Lower leg skin (tissue), 4 donors: ENCODE measurements around the gene PRF1. TPM values are rescaled to one million over a fixed set of nuclear protein-coding genes. Genes with fewer than 3 reads are reported as not detected.
"Not testable (repeated sequence)": the region's sequence is repeated elsewhere in the genome, so short reads cannot be mapped to it uniquely, and the experiment has no call there.

Experiments used
- DNase-seq, 2 donors: peaks; one replicate each; pipeline ENCODE4 v3.0.0-alpha.2; 2019; ENCODE audit warnings: low spot score in 2 of 2
- H3K4me3 ChIP-seq: fragments of 200-600 bp; sonication (generic); 2 replicates; pipeline ENCODE4 v1.5.1; 2017; ENCODE audit warnings: mild to moderate bottlenecking, low read depth; ENCODE audit not compliant: poor library complexity, severe bottlenecking
- CTCF ChIP-seq, 3 donors: fragments of 450-650 bp; IDR thresholded peaks; one replicate each; pipeline ENCODE4 v1.5.1; 2016; ENCODE audit warnings: antibody characterized with exemption in 3 of 3, mild to moderate bottlenecking in 3 of 3, moderate library complexity in 2 of 3
- POLR2A ChIP-seq, 2 donors: fragments of 450-650 bp; IDR thresholded peaks; one replicate each; pipeline ENCODE4 v1.6.1; 2016 to 2017; ENCODE audit warnings: antibody characterized with exemption in 2 of 2, mild to moderate bottlenecking in 1 of 2, moderate library complexity in 1 of 2
- WGBS, 2 donors: methylation state at CpG; one replicate each; pipeline ENCODE4 v1.1.5; 2018; 5-methylcytosine and 5-hydroxymethylcytosine counted together
- intact Hi-C: fragments of 100-400 bp; cut with DNase I; formaldehyde crosslinking; loops from one replicate; pipeline ENCODE4 v1.15.0; 2023; ENCODE audit warnings: low total_unique reads
- total RNA-seq, 4 donors: library from RNA; depleted of rRNA; stranded (reverse); fragments of >200 nt; gene quantifications; one replicate each; pipeline ENCODE4 v1.1.0, GENCODE V29; 2016

Gene PRF1
- total RNA-seq, 4 donors from 2014 or later: 0.36 to 1.4 (median 1.1) TPM

GRCh38 chr10:70615211-70615610, 12.7 kb upstream of the PRF1 start:
- H3K4me3 ChIP-seq: no peak overlapping the region
- DNase-seq: no peak
- intact Hi-C loops: loop anchor here (5.0 kb wide), 1 partner anchor 418 kb away; no protein-coding TSS in a partner anchor
- TF ChIP-seq CTCF (IDR thresholded peaks at IDR 0.05) (no peak), POLR2A (IDR thresholded peaks at IDR 0.05) (no peak)
- 88 to 90% methylated on average over 2 of the region's 2 CpGs for WGBS, 2 donors

GRCh38 chr10:70614364-70614763, 11.8 kb upstream of the PRF1 start:
- H3K4me3 ChIP-seq, intact Hi-C loops, DNase-seq: not testable (repeated sequence)
- WGBS, 2 donors: 90 to 91% methylated on average over 3 of the region's 3 CpGs

GRCh38 chr10:70613941-70614340, 11.4 kb upstream of the PRF1 start:
- TF ChIP-seq POLR2A (IDR thresholded peaks at IDR 0.05): no peak
- no peak for TF ChIP-seq CTCF (IDR thresholded peaks at IDR 0.05)
- 67 to 84% methylated on average over 2 of the region's 2 CpGs for WGBS, 2 donors
- intact Hi-C loops: no loop called here
- DNase-seq: no peak
- no peak overlapping the region for H3K4me3 ChIP-seq

GRCh38 chr10:70607936-70608335, 5.4 kb upstream of the PRF1 start:
- DNase-seq: no peak
- intact Hi-C loops: no loop called here
- WGBS, 2 donors: 88 to 93% methylated on average over 4 of the region's 4 CpGs

GRCh38 chr10:70605161-70605560, 2.6 kb upstream of the PRF1 start:
- intact Hi-C loops: no loop called here
- WGBS, 2 donors: 43 to 51% methylated on average over 2 of the region's 2 CpGs
- no peak overlapping the region for H3K4me3 ChIP-seq
- no peak for DNase-seq
- TF ChIP-seq CTCF (IDR thresholded peaks at IDR 0.05) (no peak), POLR2A (IDR thresholded peaks at IDR 0.05) (no peak)

More at GRCh38 chr10:70607936-70608335, 5.4 kb upstream of the PRF1 start:
- H3K4me3 ChIP-seq: no peak overlapping the region
- TF ChIP-seq CTCF (IDR thresholded peaks at IDR 0.05): no peak
- TF ChIP-seq POLR2A (IDR thresholded peaks at IDR 0.05): no peak

- DNase-seq: no peak
- intact Hi-C loops: no loop called here
- 76 to 77% methylated on average over 4 of the region's 4 CpGs for WGBS, 2 donors
- TF ChIP-seq CTCF (IDR thresholded peaks at IDR 0.05) (no peak), POLR2A (IDR thresholded peaks at IDR 0.05) (no peak)
- no peak overlapping the region for H3K4me3 ChIP-seq
These were observed 1.6 kb upstream of the PRF1 start for GRCh38 chr10:70604106-70604505.
